ENCODE results near the gene ABCB9. TPM values are rescaled to one million over a fixed set of nuclear protein-coding genes. Genes with fewer than 3 reads are reported as not detected.

Gene ABCB9
- total and polyA plus RNA-seq, 2 donors (not counting 1 experiment from before 2014, with no cell fraction given): 2.1 to 3.7 TPM

GRCh38 chr12:122975790-122976647 lies 9.8 kb upstream of the ABCB9 start:
- Mint-ChIP-seq H3K27ac (peak overlapping the region; percentile 98), H3K4me1 (peaks cover 40% of the 10 kb centered on the region), H3K9me3 (ENCODE audit: insufficient read depth) (no peaks in the 10 kb centered on the region), H3K4me3 (peak overlapping the region; percentile 100), H3K27me3 (no peaks in the 10 kb centered on the region)
- peaks cover 29% of the 10 kb centered on the region for H4K20me1 ChIP-seq (ENCODE audit: control insufficient read depth, insufficient read depth, low read length, poor library complexity, severe bottlenecking)
- H2AFZ ChIP-seq (ENCODE audit: insufficient read depth, low read depth, low read length, poor library complexity, severe bottlenecking): peak overlapping the region; percentile 99
- no peaks in the 10 kb centered on the region for H3K9me3 ChIP-seq (ENCODE audit: control extremely low read depth in 1 of 3, control insufficient read depth in 2 of 3, insufficient read depth in 1 of 3, low read length in 2 of 3)
- ChIA-PET CTCF (interaction anchor here (0.6 to 3.4 kb wide), 6 partner anchors 9 to 262 kb away, joined by 3 to 24 read pairs (median 4); partner anchors contain the start of gene ABCB9), POLR2A (interaction anchor here (0.8 to 2.7 kb wide), 2 partner anchors 9 to 256 kb away, joined by 3 to 14 read pairs; partner anchors contain the start of genes ABCB9, MPHOSPH9 and MTRFR)
- WGBS (ENCODE audit: insufficient coverage): 14% methylated on average over 6 of the region's 8 CpGs
- TF ChIP-seq EZH2 (IDR thresholded peaks at IDR 0.05; ENCODE audit: borderline replicate concordance, insufficient read depth, low read depth, low read length, poor library complexity, severe bottlenecking) (no peak), CTCF (IDR thresholded peaks at IDR 0.05) (no peak)
- peak overlapping the region; percentile 99 for H3K9ac ChIP-seq (ENCODE audit: low read length)
- ATAC-seq (ENCODE audit: low read depth): no peak
- peaks cover 0 to 22% of the 10 kb centered on the region in 2 experiments for H3K36me3 ChIP-seq (replicated peaks in 1 of 2; ENCODE audit: control extremely low read depth in 1 of 2, control insufficient read depth in 1 of 2, extremely low read depth in 1 of 2, insufficient read depth in 2 of 2, low read length in 1 of 2)
- H3K4me3 ChIP-seq (ENCODE audit: control extremely low read depth in 1 of 5, extremely low read depth in 1 of 5, insufficient read depth in 1 of 5, low read depth in 2 of 5, low read length in 4 of 5): peak overlapping the region; percentile 76 to 97 (median 90)
- H3K4me1 ChIP-seq (ENCODE audit: control insufficient read depth in 2 of 2, insufficient read depth in 2 of 2, low read length in 2 of 2): peaks cover 24 to 43% of the 10 kb centered on the region in 2 donors
- peak overlapping the region; percentile 91 to 99 for H3K27ac ChIP-seq (ENCODE audit: low read length in 2 of 2)
- no peak for DNase-seq
- peaks cover 54% of the 10 kb centered on the region for H3K79me2 ChIP-seq (ENCODE audit: control insufficient read depth, insufficient read depth, low read length)
- H3K27me3 ChIP-seq (replicated peaks in 1 of 4; ENCODE audit: control extremely low read depth in 1 of 4, control insufficient read depth in 3 of 4, insufficient read depth in 4 of 4, low read length in 3 of 4): no peaks in the 10 kb centered on the region
- peak overlapping the region; percentile 93 for H3K4me2 ChIP-seq (replicated peaks; ENCODE audit: low read depth, low read length, poor library complexity, severe bottlenecking)
- intact Hi-C loops (cut with micrococcal nuclease): loop anchor here (1.0 to 2.0 kb wide), 4 partner anchors 77 to 476 kb away; partner anchors contain the start of genes PITPNM2 and ZCCHC8

Data from B cell (primary cell).